NB4 (cell line): Measurements from ENCODE around the gene MLYCD.

Experiments
- CTCF ChIP-seq: IDR thresholded peaks from one replicate; pipeline ENCODE4 v1.5.1; 2012; ENCODE audit warnings: low read depth, low read length
- MYC ChIP-seq: IDR thresholded peaks from 2 replicates; pipeline ENCODE4 v1.6.1; 2011; ENCODE audit warnings: low read depth, low read length
- POLR2A ChIP-seq: IDR thresholded peaks from 2 replicates; pipeline ENCODE4 v1.6.1; 2011; ENCODE audit warnings: mild to moderate bottlenecking; ENCODE audit not compliant: insufficient read length; ENCODE audit errors: extremely low read depth

DNA sequence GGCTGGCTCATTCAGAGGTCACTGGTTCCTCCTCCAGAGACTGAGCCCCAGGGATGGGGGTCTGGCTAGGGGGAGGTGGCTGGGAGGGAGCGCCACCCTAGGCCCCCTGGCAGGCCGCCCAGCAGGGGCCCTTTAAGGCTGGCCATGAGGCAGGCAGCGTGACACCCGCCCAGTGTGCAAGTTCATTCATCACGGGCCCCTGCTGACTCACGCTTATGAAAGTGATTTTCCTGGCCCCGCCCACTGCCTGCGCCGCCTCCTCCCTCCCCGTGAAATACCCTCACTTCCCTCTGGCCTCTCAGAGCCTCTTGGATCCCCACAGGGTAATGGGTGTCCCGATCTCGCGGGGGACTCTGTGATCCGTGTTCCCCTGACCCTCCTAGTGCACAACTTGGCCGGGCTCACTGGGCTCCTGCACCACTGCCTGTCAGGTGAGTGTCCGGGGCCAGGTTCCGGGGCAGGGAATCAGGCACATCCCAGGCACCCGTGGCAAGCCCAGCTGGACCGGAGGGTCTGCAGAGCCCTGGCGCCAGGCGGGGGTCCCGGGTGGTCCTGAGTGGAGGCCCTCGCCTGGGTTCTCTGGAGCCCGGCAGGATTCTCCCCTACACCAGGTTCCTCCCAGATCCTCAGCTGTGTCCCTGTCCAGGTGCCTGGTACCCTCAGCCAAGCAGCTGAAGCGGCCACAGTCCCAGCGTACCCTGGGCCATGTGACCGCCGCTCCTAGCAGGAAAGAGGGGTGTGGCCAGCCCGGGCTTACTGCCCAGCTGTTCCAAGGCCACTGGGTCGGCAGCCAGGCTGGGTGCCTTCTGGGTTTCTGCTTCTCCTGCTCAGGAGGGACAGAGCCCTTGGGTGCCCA, 54.3 kb downstream of the MLYCD start, which contains the start of gene OSGIN1:
- no peak for TF ChIP-seq CTCF
- TF ChIP-seq POLR2A: peak; percentile 21
- TF ChIP-seq MYC: peak; percentile 91
